Posterior vena cava (tissue), 2 donors: ENCODE measurements around the gene MRPL47. TPM values are rescaled to one million over a fixed set of nuclear protein-coding genes. Genes with fewer than 3 reads are reported as not detected.
"Not testable (repeated sequence)": the region's sequence is repeated elsewhere in the genome, so short reads cannot be mapped to it uniquely, and the experiment has no call there.

Experiments
- DNase-seq: peaks from one replicate; pipeline ENCODE4 v3.0.0-alpha.2; 2020; ENCODE audit warnings: low spot score
- intact Hi-C, 2 donors: fragments of 100-400 bp; cut with DNase I; formaldehyde crosslinking; loops; one replicate each; pipeline versions ENCODE4 v1.14.1 to v1.14.2; 2022 to 2023
- long read RNA-seq, 2 donors: library from polyadenylated mRNA; unstranded; transcript quantifications; one replicate each; pipeline ENCODE4 v2.0.0, GENCODE V29; 2020 to 2021
- total RNA-seq, 2 donors: library from RNA; stranded (reverse); fragmentation: NEBNext Ultra II Directional; extraction: Animal tissue kit (Norgen Biotek cat#: 25700); gene quantifications; one replicate each; pipeline ENCODE4 v1.2.1, GENCODE V29; 2021
- donor health status: DM: yes; HTN: yes; CAD: no.
- donor health status: DM: yes; HTN: yes; CAD: no.

MRPL47 gene
- 10 to 100 TPM; 29.0 to 33.7 TPM for total RNA-seq
- long read RNA-seq, donor 1, partial matches to known transcripts, result 0 of 8 reads
- long read RNA-seq, donor 1, other reads (novel, unspliced or antisense), result 4 of 8 reads
- long read RNA-seq, donor 2, transcript MRPL47-203 (7 exons, 1,370 nt), result major isoform, 49 of 52 reads
- long read RNA-seq, donor 2, partial matches to known transcripts, result 0 of 52 reads
- long read RNA-seq, donor 2, other reads (novel, unspliced or antisense), result 1 of 52 reads

DNA sequence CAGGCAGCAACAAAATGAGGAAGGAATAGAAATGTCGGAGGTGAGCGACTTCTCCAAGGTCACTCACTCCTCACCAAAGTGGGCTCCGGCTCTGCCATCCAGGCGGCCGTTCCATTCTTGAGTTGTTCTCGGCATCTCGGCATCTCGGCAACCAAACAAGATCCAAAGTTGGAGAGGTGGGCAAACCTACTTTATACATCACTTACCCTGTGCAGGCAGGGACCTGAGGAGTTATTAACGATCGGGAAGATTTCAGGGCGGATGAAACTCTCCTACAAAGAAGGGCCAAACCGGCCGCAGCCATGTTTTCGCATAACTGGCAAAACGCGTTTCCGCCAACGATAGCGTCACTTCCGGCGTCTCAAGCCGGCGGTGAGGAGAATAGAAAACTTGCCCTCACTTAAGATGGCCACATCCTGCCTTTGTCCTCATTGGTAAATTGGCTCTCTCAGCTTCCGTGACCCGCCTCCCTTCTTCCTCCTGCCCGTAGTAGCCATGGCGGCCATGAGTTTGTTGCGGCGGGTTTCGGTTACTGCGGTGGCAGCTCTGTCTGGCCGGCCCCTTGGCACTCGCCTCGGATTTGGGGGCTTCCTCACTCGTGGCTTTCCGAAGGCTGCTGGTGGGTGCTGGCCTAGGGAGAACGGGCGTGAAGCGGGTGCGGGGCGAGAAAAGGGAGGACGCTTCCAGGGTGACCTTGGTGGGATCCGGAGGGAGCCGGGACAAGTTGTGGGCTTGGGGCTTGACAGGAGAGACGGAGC, at the start of gene MRPL47, which contains the start of gene NDUFB5:
Gene MRPL47, minus strand, starts transcription at position 318 of the 758 bp plus-strand sequence. Its CDS starts 14 bp downstream, at position 304.
Gene NDUFB5, plus strand, starts transcription at position 474 of the 758 bp plus-strand sequence. Its CDS starts 22 bp downstream, at position 496.
- DNase-seq, result peak; percentile 98
- intact Hi-C loops, result no loop called here

GRCh38 chr3:179653096-179653797, 48.8 kb upstream of the MRPL47 start:
- peak; percentile 91 for DNase-seq
- intact Hi-C loops, result loop anchor here in 1 of 2 donors (10.0 kb wide), 1 partner anchor 62 kb away; no protein-coding TSS in a partner anchor

- intact Hi-C loops, result loop anchor here in 1 of 2 donors (10.0 kb wide), 1 partner anchor 62 kb away; no protein-coding TSS in a partner anchor
- peak; percentile 84 for DNase-seq
Measured at GRCh38 chr3:179652447-179653095, 48.1 kb upstream of the MRPL47 start, which contains the start of gene USP13. Gene USP13 (plus strand): TSS chr3:179653040. CDS start chr3:179653226, 186 bp downstream.

GRCh38 chr3:179651687-179652446, 47.4 kb upstream of the MRPL47 start:
- intact Hi-C loops, result loop anchor here in 1 of 2 donors (10.0 kb wide), 1 partner anchor 63 kb away; no protein-coding TSS in a partner anchor
- DNase-seq, result no peak

GRCh38 chr3:179646177-179646576, 41.7 kb upstream of the MRPL47 start:
- intact Hi-C loops, result no loop called here
- no peak for DNase-seq

- DNase-seq, intact Hi-C loops: not testable (repeated sequence)
Measured at GRCh38 chr3:179643837-179644236, 39.4 kb upstream of the MRPL47 start.

DNA sequence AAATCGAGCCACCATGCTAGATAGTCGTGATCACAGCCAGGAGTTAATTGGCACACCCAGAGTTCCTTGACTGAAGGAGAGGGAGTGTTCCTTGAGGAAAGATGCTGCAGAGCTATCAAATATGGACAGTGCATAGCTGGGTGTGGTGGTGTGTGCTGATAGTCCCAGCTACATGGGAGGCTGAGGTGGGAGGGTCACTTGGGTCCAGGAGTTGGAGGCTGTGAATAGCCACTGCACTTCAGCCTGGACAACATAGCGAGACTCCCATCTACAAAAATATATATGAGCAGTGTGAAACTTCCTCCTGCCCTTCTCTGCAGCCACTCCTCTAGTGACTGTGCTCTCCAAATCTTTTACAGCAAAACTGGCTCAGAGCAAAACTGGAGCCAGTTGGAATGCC, 38.4 kb upstream of the MRPL47 start:
- no peak for DNase-seq
- intact Hi-C loops, result no loop called here

- no peak for DNase-seq
- intact Hi-C loops, result no loop called here
Measured at GRCh38 chr3:179640469-179640868, 36.0 kb upstream of the MRPL47 start.

DNA sequence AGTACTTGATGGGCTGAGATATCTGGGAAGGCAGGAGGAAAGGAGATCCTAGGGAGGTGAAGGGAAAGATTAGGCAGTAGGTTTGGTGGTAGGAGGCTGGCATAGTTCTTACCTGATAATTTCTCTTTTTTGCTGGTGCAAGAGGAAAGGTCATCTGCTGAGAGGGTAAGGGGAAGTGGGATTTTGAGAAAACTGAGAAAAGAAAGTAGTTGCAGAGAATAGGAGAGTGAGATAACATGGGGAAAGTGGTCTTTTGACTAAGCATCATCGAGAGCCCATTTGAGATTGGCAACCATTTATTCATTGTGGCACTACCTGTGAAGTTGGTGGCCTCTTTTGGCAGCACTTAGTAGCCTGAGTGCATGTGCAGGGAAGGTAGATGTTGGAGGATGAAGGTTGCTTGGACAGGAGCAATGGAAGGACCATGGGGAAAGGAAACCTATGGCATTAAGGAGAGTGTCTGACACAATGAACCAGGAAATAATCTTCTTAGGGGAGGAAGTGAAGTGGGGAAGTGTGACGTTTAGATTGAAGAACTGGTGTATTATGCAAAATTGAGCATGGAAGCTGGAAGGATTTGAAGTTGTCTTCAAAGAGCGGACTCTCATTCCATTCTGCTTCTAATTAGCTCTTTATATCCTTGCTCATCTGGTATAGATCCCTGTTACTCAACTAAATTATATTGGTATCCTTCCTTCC, 26.5 kb upstream of the MRPL47 start:
- DNase-seq, result no peak
- intact Hi-C loops, result no loop called here

DNA sequence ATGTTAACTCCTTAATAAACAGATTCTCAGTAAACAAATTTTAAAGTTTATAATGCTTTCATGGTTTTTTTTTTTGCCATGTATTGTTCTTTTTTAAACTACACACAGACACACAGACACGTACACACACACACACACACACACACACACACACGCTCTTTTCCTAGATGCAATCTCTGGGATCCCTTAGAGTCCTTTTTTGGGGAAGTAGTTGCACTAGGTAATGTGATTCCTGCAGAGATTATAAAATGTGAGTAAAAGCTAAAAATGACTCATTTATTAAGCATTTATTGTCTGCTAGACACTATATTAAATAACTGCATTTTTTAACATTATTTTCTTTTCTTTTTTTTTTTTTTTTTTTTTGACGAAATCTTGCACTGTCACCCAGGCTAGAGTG, 20.0 kb upstream of the MRPL47 start:
- DNase-seq, result no peak
- intact Hi-C loops, result no loop called here

GRCh38 chr3:179622023-179622422, 17.6 kb upstream of the MRPL47 start:
- no peak for DNase-seq
- intact Hi-C loops, result no loop called here

DNA sequence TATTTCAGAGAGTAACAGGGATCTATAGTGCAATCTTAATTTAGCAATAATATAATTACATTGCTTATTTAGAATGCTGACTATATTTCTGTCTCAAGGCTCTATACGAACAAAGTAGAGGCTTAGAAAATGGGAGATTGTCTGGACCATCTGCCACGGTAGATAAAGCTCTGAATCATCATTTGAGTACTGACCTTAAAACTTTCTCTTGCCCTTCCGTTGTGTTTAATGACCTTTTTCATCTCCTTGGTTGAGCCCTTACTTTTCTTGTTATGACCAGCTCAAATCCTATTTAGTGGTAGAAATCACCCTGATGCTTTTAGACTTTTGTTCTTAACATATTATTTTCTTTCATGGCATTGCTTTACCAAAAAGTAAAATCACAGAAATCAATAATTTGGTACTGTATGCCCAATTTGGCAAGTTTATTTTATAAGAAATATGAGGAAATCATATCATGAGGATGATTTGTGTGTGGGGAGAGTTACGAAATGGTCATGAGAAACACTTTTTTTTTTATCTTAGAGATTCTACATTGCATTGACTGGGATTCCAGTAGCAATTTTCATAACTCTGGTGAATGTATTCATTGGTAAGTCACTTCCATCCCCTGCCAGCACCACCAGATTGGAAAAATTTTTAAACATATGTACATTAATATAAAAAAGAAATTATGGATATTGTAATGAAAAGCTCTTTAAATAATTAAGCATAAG, 11.2 kb upstream of the MRPL47 start:
- intact Hi-C loops, result no loop called here
- DNase-seq, result no peak

- no peak for DNase-seq
- intact Hi-C loops, result no loop called here
Measured at GRCh38 chr3:179613807-179614206, 9.4 kb upstream of the MRPL47 start.

- DNase-seq, result no peak
- intact Hi-C loops, result no loop called here
Measured at GRCh38 chr3:179610066-179610465, 5.6 kb upstream of the MRPL47 start.

- intact Hi-C loops, result no loop called here
- no peak for DNase-seq
Measured at GRCh38 chr3:179608931-179609720, 4.7 kb upstream of the MRPL47 start.

DNA sequence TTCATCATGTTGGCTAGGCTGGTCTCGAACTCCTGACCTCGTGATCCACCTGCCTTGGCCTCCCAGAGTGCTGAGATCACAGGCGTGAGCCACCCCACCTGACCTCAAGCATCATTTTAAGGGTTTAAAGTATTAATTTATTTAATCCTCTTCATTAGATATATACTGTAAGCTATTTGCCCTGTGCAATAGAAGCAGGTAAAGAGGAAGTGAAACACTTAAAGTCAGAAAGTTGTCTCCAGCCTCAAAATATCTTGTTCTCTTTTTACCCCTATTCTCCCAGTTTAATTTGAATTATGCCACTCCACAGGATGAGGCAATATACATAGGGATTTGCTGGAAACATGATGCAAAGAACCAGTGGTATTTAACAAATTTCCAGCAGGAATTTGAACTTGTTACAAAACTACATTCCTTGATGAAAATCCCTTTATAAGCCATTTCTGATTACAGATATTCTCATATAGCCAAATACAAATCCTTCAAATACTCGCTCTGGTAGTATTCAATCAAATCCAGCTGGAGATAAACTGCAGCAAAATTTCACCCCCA, 2.2 kb upstream of the MRPL47 start:
- no peak for DNase-seq
- intact Hi-C loops, result no loop called here
